ENCODE results near the gene KYAT1. TPM values are rescaled to one million over a fixed set of nuclear protein-coding genes. Genes with fewer than 3 reads are reported as not detected.
A peak's percentile ranks its signal among the peaks of the same experiment; 100 is the strongest.

KYAT1 gene
- total and polyA plus RNA-seq, 2 of the 13 experiments (the other 11 are each of a cell fraction or from before 2014, with no cell fraction given) = 9.2 to 46.5 TPM

DNA sequence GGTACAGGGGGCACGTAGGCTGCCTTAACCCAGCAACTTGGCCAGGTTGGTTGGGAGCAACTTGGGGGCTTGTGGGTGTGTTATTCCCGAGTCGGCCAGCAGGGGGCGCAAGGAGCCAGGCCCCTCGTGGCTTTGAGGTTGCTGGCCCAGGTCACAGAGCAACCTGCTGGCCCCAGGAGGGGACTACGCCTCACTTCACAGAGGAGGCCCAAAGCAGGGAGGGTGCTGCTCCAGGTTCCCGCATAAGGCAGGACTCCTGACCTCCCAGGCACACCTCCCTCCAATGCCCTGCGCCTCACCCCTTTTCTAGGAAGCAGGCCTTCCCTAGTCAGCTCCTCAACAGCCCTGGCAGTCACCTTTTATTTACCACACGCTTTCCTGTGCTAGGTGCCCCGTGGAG lies 18.1 kb downstream of the KYAT1 start (continued):
- TF ChIP-seq GPN1 (CRISPR knock-in tag; IDR thresholded peaks at IDR 0.05; ENCODE audit: borderline replicate concordance) (no peak), FOXC1 (CRISPR knock-in tag; IDR thresholded peaks at IDR 0.05; ENCODE audit: borderline replicate concordance) (no peak), ZNF670 (CRISPR knock-in tag; IDR thresholded peaks at IDR 0.05; ENCODE audit: borderline replicate concordance) (no peak), ZNF790 (CRISPR knock-in tag; IDR thresholded peaks at IDR 0.05; ENCODE audit: borderline replicate concordance) (no peak), POLR2G (IDR thresholded peaks at IDR 0.05; ENCODE audit: low read depth, low read length) (no peak), JDP2 (CRISPR knock-in tag; IDR thresholded peaks at IDR 0.05; ENCODE audit: borderline replicate concordance) (no peak), ZNF766 (CRISPR knock-in tag; IDR thresholded peaks at IDR 0.05; ENCODE audit: borderline replicate concordance) (no peak), ZNF3 (CRISPR knock-in tag; IDR thresholded peaks at IDR 0.05) (no peak), YEATS2 (CRISPR knock-in tag; IDR thresholded peaks at IDR 0.05; ENCODE audit: borderline replicate concordance) (peak; percentile 49; the same call in 1 of the 2 replicates), HNF4G (IDR thresholded peaks at IDR 0.05; ENCODE audit: borderline replicate concordance, low read depth, low read length) (no peak), HNF4G (CRISPR knock-in tag; IDR thresholded peaks at IDR 0.05; ENCODE audit: borderline replicate concordance, low read depth) (no peak), FOXJ3 (CRISPR knock-in tag; IDR thresholded peaks at IDR 0.05; ENCODE audit: borderline replicate concordance) (no peak), ZMYM3 (CRISPR knock-in tag; IDR thresholded peaks at IDR 0.05) (no peak), TBP (CRISPR knock-in tag; IDR thresholded peaks at IDR 0.05) (no peak), CEBPG (CRISPR knock-in tag; IDR thresholded peaks at IDR 0.05) (no peak; the same call in 1 of the 2 replicates), PPARG (CRISPR knock-in tag; conservative IDR thresholded peaks at IDR 0.05) (no peak), RXRA (CRISPR knock-in tag; IDR thresholded peaks at IDR 0.05) (0 out of 2 replicates have a peak, but pooled peaks have one; percentile 34), PRPF4 (IDR thresholded peaks at IDR 0.05; ENCODE audit: low read depth, low read length, poor library complexity, severe bottlenecking) (no peak), MATR3 (CRISPR knock-in tag; IDR thresholded peaks at IDR 0.05) (no peak)
- TF ChIP-seq, protein P1, sequence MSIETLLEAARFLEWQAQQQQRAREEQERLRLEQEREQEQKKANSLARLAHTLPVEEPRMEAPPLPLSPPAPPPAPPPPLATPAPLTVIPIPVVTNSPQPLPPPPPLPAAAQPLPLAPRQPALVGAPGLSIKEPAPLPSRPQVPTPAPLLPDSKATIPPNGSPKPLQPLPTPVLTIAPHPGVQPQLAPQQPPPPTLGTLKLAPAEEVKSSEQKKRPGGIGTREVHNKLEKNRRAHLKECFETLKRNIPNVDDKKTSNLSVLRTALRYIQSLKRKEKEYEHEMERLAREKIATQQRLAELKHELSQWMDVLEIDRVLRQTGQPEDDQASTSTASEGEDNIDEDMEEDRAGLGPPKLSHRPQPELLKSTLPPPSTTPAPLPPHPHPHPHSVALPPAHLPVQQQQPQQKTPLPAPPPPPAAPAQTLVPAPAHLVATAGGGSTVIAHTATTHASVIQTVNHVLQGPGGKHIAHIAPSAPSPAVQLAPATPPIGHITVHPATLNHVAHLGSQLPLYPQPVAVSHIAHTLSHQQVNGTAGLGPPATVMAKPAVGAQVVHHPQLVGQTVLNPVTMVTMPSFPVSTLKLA (IDR thresholded peaks at IDR 0.05) = no peak
- TF ChIP-seq, protein P2, sequence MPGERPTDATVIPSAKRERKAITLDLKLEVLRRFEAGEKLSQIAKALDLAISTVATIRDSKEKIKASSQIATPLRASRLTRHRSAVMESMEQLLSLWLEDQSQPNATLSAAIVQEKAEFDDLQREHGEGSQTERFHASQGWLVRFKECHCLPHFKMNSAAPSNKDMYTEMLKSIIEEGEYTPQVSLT (CRISPR knock-in tag; IDR thresholded peaks at IDR 0.05; ENCODE audit: borderline replicate concordance, low read depth) = no peak
- TF ChIP-seq, protein P3, sequence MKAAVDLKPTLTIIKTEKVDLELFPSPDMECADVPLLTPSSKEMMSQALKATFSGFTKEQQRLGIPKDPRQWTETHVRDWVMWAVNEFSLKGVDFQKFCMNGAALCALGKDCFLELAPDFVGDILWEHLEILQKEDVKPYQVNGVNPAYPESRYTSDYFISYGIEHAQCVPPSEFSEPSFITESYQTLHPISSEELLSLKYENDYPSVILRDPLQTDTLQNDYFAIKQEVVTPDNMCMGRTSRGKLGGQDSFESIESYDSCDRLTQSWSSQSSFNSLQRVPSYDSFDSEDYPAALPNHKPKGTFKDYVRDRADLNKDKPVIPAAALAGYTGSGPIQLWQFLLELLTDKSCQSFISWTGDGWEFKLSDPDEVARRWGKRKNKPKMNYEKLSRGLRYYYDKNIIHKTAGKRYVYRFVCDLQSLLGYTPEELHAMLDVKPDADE (CRISPR knock-in tag; IDR thresholded peaks at IDR 0.05) = no peak
- TF ChIP-seq, protein P4, sequence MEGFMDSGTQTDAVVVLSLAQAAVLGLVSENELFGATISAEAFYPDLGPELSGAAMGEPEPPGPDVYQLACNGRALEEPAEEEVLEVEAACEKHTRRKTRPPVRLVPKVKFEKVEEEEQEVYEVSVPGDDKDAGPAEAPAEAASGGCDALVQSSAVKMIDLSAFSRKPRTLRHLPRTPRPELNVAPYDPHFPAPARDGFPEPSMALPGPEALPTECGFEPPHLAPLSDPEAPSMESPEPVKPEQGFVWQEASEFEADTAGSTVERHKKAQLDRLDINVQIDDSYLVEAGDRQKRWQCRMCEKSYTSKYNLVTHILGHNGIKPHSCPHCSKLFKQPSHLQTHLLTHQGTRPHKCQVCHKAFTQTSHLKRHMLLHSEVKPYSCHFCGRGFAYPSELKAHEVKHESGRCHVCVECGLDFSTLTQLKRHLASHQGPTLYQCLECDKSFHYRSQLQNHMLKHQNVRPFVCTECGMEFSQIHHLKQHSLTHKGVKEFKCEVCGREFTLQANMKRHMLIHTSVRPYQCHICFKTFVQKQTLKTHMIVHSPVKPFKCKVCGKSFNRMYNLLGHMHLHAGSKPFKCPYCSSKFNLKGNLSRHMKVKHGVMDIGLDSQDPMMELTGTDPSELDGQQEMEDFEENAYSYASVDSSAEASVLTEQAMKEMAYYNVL (CRISPR knock-in tag; IDR thresholded peaks at IDR 0.05; ENCODE audit: borderline replicate concordance) = 0 out of 2 replicates have a peak, but pooled peaks have one; percentile 20
- TF ChIP-seq, protein P5, sequence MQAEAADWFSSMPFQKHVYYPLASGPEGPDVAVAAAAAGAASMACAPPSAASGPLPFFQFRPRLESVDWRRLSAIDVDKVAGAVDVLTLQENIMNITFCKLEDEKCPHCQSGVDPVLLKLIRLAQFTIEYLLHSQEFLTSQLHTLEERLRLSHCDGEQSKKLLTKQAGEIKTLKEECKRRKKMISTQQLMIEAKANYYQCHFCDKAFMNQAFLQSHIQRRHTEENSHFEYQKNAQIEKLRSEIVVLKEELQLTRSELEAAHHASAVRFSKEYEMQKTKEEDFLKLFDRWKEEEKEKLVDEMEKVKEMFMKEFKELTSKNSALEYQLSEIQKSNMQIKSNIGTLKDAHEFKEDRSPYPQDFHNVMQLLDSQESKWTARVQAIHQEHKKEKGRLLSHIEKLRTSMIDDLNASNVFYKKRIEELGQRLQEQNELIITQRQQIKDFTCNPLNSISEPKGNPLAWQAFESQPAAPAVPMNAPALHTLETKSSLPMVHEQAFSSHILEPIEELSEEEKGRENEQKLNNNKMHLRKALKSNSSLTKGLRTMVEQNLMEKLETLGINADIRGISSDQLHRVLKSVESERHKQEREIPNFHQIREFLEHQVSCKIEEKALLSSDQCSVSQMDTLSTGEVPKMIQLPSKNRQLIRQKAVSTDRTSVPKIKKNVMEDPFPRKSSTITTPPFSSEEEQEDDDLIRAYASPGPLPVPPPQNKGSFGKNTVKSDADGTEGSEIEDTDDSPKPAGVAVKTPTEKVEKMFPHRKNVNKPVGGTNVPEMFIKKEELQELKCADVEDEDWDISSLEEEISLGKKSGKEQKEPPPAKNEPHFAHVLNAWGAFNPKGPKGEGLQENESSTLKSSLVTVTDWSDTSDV (CRISPR knock-in tag; IDR thresholded peaks at IDR 0.05) = no peak
